Activated CD4-positive, alpha-beta T cell treated with anti-CD3 and anti-CD28 coated beads, Interleukin-2, amount 50 U/mL, for 48 hours (primary cell): ENCODE measurements around the gene GOLGA8B.
"Not testable (repeated sequence)": the region's sequence is repeated elsewhere in the genome, so short reads cannot be mapped to it uniquely, and the experiment has no call there.

Experiments
- DNase-seq, 2 experiments: peaks; one replicate each; pipeline ENCODE4 v3.0.0-alpha.2; 2020

GOLGA8B gene

GRCh38 chr15:34594361-34594760, 10.9 kb upstream of the GOLGA8B start:
- DNase-seq = no peak

DNA sequence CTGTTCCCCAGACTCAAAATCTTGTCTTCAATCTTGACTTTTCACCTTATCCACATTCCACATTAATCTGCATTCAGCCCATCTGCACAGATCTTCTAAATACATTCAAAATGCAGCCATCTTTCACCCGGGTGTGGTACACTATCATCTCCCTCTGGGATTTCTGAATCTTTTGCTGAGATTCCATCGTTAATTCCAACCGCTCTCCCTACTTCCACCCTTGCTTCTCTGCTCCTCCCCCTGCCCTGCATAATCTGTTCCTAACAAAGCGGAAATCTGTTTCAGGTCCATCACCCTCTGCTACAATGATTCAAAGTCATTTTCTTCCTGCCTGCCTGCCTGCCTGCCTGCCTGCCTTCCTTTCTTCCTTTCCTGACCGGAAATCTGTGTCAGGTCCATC, 7.9 kb upstream of the GOLGA8B start:
- no peak for DNase-seq

- peak; percentile 62 to 65 for DNase-seq
Observed at GRCh38 chr15:34588046-34588674, 4.7 kb upstream of the GOLGA8B start.

GRCh38 chr15:34585966-34586365, 2.5 kb upstream of the GOLGA8B start:
- DNase-seq = not testable (repeated sequence)

DNA sequence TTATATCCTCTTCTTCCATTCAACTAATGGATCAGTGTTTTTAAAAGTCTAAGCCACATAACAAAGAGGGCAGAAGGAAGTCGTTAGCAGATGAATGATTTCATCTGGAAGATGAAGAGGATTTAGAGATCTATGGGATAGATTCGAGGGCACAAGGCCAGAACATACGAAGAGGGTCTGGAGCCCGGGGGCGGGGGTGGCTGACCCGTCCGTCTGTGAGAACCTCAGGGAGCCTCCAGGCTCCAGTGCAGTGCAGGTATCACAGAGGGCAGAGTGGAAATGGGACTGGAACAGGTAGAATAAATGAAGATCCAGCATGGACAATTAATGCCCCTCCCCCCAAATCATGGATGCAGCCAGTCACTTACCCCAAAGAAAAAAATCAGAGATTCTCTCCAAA, 1.5 kb upstream of the GOLGA8B start:
- DNase-seq = no peak

GRCh38 chr15:34584330-34584668, 848 bp upstream of the GOLGA8B start:
- DNase-seq = peak in 1 of 2 experiments; percentile 27

DNA sequence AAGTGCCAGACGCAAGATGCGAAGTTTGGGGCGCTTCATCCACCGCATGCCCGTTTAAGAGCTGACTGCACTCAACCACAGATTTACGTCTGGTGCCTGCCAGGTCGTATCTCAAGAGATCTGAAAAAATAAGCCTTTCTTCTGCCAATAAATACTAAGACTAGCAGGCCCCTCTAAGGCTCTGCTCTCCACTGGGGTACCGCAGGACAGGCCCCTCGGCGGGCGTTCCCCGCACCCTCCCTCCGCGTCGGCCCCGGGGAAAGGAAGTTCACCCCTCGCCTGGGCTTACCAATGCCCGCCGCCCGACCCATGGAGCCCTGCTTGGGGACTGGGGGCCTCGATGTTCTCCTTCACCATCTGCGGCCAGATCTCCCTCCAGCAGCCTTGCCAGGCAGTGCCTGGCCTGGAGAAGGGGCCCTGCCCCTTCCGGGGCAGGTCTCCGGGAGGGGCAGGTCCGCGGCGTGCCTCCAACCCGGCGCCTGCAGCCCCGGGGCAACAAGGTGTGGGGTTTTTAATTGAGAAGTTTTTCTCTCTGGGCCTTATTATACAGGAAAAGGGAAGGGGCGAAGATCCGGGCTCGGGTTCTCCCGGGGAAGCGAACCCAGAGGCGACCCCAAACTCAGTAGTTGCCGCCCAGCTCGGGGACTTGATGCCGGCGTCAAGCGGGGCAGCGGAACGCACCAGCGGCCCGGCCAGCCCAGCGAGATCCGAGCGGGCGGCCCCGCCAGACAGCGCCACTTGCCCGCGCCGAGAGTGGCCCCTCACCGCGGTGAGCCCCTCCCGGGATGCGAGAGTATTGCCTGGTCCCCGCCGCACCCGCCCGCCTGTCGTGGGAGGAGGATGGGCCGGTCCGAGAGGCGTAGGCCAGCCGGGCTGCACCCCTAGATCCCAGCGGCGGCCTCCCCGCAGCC, 735 bp downstream of the GOLGA8B start:
- peak; percentile 53 to 61 for DNase-seq

GRCh38 chr15:34581687-34582460, 1.6 kb downstream of the GOLGA8B start:
- DNase-seq = not testable (repeated sequence)

GRCh38 chr15:34581043-34581365, 2.4 kb downstream of the GOLGA8B start:
- no peak for DNase-seq

- not testable (repeated sequence) for DNase-seq
Observed at GRCh38 chr15:34580251-34581042, 3.0 kb downstream of the GOLGA8B start.

DNA sequence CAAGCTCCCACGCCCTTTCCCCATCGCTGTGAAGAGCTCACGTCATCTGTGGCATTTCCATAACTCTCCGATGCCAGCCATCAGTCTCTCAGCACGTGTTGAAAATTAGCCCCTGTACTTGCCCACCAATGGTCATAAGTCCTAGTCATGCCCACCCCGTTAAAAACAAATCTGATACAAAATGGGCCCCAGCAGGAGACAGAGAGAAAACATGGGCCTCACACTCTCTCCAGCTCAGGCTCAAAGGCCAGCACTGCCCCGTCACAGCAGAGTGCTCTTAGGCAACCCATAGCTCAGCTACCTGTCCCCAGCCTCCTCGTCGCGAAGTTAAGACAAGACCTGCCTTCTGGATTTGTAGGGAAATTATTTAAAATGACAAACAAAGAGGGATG, 5.2 kb downstream of the GOLGA8B start:
- no peak for DNase-seq

- DNase-seq = not testable (repeated sequence)
Observed at GRCh38 chr15:34577658-34578282, 5.7 kb downstream of the GOLGA8B start.

- DNase-seq = not testable (repeated sequence)
Observed at GRCh38 chr15:34575035-34575434, 8.4 kb downstream of the GOLGA8B start.

GRCh38 chr15:34572921-34573320, 10.5 kb downstream of the GOLGA8B start:
- not testable (repeated sequence) for DNase-seq

- not testable (repeated sequence) for DNase-seq
Observed at GRCh38 chr15:34572019-34572641, 11.3 kb downstream of the GOLGA8B start.

DNA sequence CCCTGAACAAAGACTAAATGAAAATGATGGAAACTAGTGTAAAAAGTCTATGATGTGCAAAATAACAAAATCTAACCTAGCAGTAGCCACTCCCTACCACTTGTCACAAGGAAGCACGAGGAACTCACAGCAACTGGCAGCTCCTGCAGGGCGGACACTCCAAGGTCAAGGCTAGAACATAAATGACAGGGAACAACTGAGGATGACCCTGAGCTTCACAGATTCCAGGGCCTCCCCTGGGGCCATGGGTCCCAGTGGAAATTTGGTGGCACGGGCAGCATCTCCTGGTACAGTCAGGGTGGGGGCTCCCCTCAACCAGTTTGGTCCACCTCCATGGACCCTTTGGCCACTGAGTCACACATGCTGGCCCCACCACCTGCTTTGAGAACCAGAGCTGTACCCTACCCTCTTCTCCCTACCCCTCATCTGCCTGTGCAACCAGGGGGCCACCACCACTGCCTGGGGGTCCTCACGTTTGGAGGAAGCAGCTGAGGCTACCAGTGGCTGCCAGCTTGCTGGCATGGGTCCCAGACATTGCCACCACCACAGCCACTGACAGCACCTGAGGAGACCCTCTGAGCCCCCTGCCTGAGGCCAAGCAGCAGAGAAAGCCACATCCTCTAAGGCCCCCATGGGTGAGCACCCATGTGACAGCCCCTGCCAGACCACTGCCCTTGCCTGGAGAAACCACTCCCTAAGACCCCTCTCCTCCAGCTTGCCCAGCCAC, 13.6 kb downstream of the GOLGA8B start:
- not testable (repeated sequence) for DNase-seq

- DNase-seq = not testable (repeated sequence)
Observed at GRCh38 chr15:34567174-34567573, 16.3 kb downstream of the GOLGA8B start.

GRCh38 chr15:34564711-34565110, 18.7 kb downstream of the GOLGA8B start:
- DNase-seq = not testable (repeated sequence)

DNA sequence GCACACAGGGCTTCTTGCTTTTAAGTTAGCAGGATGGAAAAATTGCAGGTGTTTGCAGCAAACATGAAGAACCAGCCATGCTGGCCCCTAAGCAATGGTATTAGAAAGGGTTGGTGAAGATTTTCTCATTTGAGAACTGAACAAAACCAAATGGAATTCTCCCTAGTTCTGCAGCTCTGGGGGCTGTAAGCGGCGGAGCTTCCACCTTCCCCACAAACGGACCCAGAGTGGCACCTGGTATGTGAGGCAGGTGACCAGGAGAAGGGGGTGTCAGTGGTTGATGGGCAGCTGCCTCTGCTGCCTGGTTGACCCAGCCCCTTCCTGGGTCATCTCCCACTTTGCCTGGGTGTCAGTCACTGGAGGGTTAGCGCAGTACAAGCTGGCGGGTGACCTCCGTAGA, 22.6 kb downstream of the GOLGA8B start:
- not testable (repeated sequence) for DNase-seq

- DNase-seq = not testable (repeated sequence)
Observed at GRCh38 chr15:34559764-34560163, 23.7 kb downstream of the GOLGA8B start.

DNA sequence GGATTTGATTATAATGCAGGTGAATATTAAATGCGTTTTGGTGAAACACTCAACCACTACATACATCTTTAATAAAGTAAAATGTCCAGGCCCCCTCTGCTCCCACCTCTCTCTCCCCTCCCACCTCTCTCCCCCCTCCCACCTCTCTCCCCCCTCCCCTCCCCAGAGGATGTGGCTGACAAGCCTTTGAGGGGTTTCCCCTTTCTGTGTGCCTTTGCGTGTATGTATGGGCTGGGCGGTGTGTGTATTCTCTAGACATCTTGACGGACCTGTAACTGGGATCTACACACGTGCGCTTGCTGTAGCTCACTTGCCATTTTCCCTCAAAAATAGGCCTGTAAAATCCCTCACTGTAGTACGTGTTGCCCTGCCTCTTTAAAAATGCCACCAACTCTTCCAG, 28.3 kb downstream of the GOLGA8B start:
- not testable (repeated sequence) for DNase-seq
